PFSK-1 (cell line): ENCODE results near the gene C1orf35.

Source experiments
- POLR2AphosphoS5 ChIP-seq: IDR thresholded peaks from 2 replicates; pipeline ENCODE4 v1.6.1; 2012; ENCODE audit warnings: low read depth, mild to moderate bottlenecking, control low read depth, low read length, moderate library complexity
- SIN3A ChIP-seq: IDR thresholded peaks from 2 replicates; pipeline ENCODE4 v1.6.1; 2012; ENCODE audit warnings: mild to moderate bottlenecking, low read length, moderate library complexity, borderline replicate concordance; ENCODE audit not compliant: insufficient read depth
- TAF1 ChIP-seq: IDR thresholded peaks from 2 replicates; pipeline ENCODE4 v1.6.1; 2012; ENCODE audit warnings: low read length, control low read depth, borderline replicate concordance; ENCODE audit not compliant: insufficient read depth
- TF ChIP-seq, protein P1 (sequence below), 2 experiments: IDR thresholded peaks; 2 replicates each; pipeline versions ENCODE4 v1.6.1 to v1.8.0; 2011 to 2012; ENCODE audit warnings: low read depth in 2 of 2, low read length in 2 of 2, control low read depth in 1 of 2, inconsistent platforms in 1 of 2, mild to moderate bottlenecking in 1 of 2, moderate library complexity in 1 of 2; ENCODE audit not compliant: insufficient read depth in 1 of 2

- TF ChIP-seq, protein P1, sequence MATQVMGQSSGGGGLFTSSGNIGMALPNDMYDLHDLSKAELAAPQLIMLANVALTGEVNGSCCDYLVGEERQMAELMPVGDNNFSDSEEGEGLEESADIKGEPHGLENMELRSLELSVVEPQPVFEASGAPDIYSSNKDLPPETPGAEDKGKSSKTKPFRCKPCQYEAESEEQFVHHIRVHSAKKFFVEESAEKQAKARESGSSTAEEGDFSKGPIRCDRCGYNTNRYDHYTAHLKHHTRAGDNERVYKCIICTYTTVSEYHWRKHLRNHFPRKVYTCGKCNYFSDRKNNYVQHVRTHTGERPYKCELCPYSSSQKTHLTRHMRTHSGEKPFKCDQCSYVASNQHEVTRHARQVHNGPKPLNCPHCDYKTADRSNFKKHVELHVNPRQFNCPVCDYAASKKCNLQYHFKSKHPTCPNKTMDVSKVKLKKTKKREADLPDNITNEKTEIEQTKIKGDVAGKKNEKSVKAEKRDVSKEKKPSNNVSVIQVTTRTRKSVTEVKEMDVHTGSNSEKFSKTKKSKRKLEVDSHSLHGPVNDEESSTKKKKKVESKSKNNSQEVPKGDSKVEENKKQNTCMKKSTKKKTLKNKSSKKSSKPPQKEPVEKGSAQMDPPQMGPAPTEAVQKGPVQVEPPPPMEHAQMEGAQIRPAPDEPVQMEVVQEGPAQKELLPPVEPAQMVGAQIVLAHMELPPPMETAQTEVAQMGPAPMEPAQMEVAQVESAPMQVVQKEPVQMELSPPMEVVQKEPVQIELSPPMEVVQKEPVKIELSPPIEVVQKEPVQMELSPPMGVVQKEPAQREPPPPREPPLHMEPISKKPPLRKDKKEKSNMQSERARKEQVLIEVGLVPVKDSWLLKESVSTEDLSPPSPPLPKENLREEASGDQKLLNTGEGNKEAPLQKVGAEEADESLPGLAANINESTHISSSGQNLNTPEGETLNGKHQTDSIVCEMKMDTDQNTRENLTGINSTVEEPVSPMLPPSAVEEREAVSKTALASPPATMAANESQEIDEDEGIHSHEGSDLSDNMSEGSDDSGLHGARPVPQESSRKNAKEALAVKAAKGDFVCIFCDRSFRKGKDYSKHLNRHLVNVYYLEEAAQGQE (IDR thresholded peaks at IDR 0.05; ENCODE audit: insufficient read depth in 1 of 2, low read depth in 2 of 2, low read length in 2 of 2) = no peak
- TF ChIP-seq POLR2AphosphoS5 (no peak), SIN3A (no peak), TAF1 (no peak)
Measured at GRCh38 chr1:228059634-228060457, 43.3 kb downstream of the C1orf35 start.
